Cardiac fibroblast (primary cell): Measurements from ENCODE around the gene PKP1.

Experiments used
- DNase-seq, 2 donors: peaks; one replicate each; pipeline versions ENCODE4 v3.0.0 to v3.0.0-alpha.2; 2010; ENCODE audit warnings: low read depth in 2 of 2
- H3K4me3 ChIP-seq, 2 donors: replicated peaks in 1 of 2; 1 replicate in 1 of 2; 2 replicates in 1 of 2; pipeline ENCODE4 v1.5.1; 2011; ENCODE audit warnings: low read depth in 2 of 2, low read length in 2 of 2, mild to moderate bottlenecking in 2 of 2, moderate library complexity in 1 of 2
- TF ChIP-seq, protein P1 (sequence below): IDR thresholded peaks from one replicate; pipeline ENCODE4 v1.5.1; 2011; ENCODE audit warnings: low read depth, mild to moderate bottlenecking, low read length, inconsistent platforms

The PKP1 gene

DNA sequence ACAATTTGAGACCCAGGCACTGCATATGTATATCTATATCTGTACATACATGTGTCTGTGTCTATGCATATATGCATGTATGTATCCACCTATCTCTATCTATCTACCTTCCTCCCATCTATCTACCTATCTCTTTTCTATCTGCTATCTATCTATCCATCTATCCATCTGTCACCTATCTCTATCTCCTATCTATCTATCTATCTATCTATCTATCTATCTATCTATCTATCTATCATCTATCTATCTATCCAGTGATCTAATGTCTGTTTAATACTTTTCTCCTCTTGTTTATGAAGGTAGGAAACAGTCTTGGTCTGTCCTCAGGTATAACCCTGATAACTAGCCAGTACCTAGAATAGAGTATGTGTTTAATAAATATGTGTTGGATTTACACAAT lies 68.3 kb downstream of the PKP1 start:
- no peak overlapping the region for H3K4me3 ChIP-seq
- no peak for DNase-seq
- TF ChIP-seq, protein P1, sequence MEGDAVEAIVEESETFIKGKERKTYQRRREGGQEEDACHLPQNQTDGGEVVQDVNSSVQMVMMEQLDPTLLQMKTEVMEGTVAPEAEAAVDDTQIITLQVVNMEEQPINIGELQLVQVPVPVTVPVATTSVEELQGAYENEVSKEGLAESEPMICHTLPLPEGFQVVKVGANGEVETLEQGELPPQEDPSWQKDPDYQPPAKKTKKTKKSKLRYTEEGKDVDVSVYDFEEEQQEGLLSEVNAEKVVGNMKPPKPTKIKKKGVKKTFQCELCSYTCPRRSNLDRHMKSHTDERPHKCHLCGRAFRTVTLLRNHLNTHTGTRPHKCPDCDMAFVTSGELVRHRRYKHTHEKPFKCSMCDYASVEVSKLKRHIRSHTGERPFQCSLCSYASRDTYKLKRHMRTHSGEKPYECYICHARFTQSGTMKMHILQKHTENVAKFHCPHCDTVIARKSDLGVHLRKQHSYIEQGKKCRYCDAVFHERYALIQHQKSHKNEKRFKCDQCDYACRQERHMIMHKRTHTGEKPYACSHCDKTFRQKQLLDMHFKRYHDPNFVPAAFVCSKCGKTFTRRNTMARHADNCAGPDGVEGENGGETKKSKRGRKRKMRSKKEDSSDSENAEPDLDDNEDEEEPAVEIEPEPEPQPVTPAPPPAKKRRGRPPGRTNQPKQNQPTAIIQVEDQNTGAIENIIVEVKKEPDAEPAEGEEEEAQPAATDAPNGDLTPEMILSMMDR, result no peak

DNA sequence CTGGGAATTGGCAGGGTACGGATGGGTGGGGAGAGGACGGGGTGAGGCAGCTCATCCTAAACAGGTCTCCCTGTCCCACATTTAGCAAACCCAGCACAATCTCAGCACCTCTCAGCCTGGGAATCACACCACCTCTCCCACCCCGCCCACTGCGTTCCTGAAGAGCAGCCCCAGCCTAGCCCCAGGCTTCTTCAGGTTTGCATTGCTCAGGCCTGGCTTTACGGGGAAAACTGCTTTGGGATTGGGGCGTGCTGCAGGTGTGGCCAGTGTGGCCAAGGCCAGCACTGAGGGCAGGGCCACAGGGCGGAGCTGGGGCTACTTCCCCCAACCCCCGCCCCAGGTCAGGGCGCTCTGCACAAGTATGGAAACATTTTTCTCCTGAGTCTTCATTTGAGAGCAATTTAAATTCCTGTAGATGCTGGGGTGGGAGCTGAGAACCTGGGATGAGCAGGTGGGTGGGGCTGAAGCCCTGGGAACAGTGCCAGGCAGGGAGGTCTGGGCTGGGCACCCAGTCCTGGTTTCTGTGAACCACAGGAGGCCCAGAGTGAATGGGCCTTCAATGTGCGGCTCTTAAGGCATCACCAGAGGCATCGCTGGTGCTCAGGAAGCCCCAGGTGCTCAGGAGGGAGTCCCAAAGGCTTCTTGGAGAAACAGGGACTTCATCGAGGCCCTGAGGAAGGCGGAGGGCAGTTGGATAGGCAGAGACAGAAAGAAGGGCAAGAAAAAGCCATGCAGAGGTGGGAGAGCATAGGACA lies 70.1 kb downstream of the PKP1 start:
- H3K4me3 ChIP-seq, result no peak overlapping the region
- TF ChIP-seq, protein P1, result no peak
- no peak for DNase-seq

DNA sequence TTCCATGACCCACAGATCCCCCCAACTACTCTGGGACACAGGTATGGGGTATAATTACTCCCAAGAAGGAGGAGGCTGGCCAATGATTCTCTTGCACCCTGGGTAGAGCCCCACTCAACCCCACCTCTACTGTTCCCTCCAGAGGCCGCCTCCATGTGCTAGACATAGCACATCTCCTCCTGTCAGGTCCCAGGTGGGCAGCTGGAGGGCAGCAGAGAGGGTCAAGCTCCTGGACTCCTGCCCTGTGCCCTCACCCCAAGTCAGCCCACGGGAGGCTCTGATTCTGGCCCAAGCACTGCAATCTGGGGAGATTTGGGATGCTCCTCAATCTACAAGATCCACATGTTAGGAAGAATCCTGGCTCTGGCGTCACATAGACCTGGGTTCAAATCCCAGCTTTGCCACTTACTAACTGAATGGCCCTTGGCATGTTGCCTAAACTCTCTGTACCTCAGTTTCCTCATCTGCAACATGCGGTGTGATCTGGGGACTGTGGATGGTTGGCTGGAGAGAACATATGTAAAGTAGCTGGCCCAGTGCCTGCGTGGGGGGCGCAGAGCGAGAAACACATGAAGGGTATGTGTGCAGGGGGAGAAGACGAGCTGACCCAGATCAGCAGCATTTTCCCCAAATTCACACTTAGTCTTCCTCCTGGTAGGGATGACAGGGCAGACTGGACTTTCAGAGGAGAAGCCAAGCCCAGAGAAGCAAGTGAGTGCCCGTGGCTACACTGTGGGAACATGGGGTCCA lies 71.0 kb downstream of the PKP1 start:
- DNase-seq, result no peak
- no peak overlapping the region for H3K4me3 ChIP-seq
- TF ChIP-seq, protein P1, result no peak

DNA sequence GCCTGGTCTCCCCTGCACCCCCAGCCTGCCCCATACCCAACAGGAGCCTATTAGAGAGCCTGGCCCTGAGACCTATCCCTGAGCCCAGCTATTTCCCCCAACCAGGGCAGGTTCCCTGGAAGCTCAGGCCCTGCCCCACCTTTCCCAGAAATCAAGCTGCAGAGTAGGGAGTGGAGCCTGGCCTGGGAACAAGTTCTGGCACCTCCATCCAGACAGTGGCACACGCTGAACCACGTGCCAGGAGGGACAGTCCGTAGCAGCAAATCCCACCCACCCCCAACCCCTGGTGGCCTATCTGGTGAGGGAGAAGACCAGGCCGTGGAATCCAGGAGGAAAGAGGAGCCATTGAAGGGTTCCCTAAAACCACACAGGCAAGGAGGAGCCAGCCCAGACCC lies 71.6 kb downstream of the PKP1 start:
- H3K4me3 ChIP-seq, result no peak overlapping the region
- DNase-seq, result no peak
- TF ChIP-seq, protein P1, result no peak

DNA sequence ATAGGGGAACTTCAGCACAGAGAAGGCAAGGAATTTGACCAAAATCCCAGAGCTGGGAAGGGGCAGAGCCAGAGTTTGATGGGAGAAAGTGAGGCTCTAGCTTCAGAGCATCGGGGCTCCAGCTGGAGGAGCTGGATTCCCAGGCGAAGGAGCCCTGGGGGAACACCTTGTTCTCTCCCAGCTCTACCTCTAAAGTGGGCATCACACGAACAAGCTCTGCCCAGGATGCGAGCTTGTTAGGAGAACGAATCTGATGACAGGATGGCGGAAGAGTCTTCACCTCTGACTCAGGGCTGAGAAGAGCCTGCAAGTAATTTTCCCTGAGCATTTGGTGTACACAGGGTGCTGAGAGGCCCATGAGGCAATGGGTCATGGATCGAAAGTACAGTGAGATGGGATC lies 72.2 kb downstream of the PKP1 start:
- H3K4me3 ChIP-seq, result no peak overlapping the region
- no peak for DNase-seq
- TF ChIP-seq, protein P1, result no peak

DNA sequence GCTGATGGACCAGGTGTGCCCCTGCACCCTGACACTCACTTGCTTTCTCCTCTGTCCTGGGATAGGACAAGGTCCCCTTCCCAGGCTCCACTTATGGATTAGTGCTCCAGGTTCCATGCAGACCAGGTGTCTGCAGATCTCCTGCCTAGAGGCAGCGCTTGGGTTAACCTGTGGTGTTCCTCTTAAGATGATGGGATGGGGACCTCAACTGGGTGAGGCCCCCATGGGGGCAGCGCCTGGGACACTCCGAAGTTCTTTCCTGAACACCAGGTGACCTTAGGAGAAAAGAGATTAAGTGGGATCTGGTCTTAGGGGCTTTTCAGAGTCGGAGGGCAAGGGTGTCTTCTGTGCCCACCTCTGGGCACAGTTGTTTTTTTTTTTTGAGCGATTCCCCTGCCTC lies 72.9 kb downstream of the PKP1 start:
- TF ChIP-seq, protein P1, result no peak

More for the DNA sequence above, 72.9 kb downstream of the PKP1 start:
- no peak for DNase-seq
- no peak overlapping the region for H3K4me3 ChIP-seq
